Gastrocnemius medialis (tissue), 4 donors: ENCODE results near the gene RABGAP1L. TPM values are rescaled to one million over a fixed set of nuclear protein-coding genes. Genes with fewer than 3 reads are reported as not detected.

Source experiments
- ATAC-seq, 2 donors: fragments of 150-250 bp; one replicate each; pipeline ENCODE4 v1.9.1; 2016
- DNase-seq, 2 donors: peaks; one replicate each; pipeline ENCODE4 v3.0.0-alpha.2; 2019
- H3K27ac ChIP-seq, 4 donors: fragments of 200-600 bp; sonication (generic); 1 replicate in 1 of 4; 2 replicates in 3 of 4; pipeline ENCODE4 v1.5.1; 2016 to 2018; ENCODE audit warnings: mild to moderate bottlenecking in 2 of 4, moderate library complexity in 1 of 4
- H3K27me3 ChIP-seq, 3 donors: fragments of 200-600 bp; sonication (generic) in 2 of 3; 1 replicate in 1 of 3; 2 replicates in 2 of 3; pipeline versions ENCODE4 v1.5.1 to v1.6.0; 2016 to 2019; ENCODE audit warnings: mild to moderate bottlenecking in 1 of 3, moderate library complexity in 1 of 3
- H3K36me3 ChIP-seq, 2 donors: fragments of 200-600 bp; sonication (generic) in 1 of 2; one replicate each; pipeline ENCODE4 v1.5.1; 2017 to 2018
- H3K4me1 ChIP-seq, 2 donors: fragments of 200-600 bp; sonication (generic) in 1 of 2; one replicate each; pipeline ENCODE4 v1.5.1; 2016 to 2017; ENCODE audit warnings: mild to moderate bottlenecking in 2 of 2
- H3K4me3 ChIP-seq, 4 donors: fragments of 200-600 bp; sonication (generic) in 3 of 4; 1 replicate in 1 of 4; 2 replicates in 3 of 4; pipeline ENCODE4 v1.5.1; 2016 to 2019; ENCODE audit warnings: mild to moderate bottlenecking in 2 of 4
- H3K9me3 ChIP-seq, 3 donors: fragments of 200-600 bp; sonication (generic) in 2 of 3; 1 replicate in 1 of 3; 2 replicates in 2 of 3; pipeline ENCODE4 v1.5.1; 2016 to 2019
- POLR2A ChIP-seq, 2 donors: fragments of 450-650 bp; IDR thresholded peaks; one replicate each; pipeline ENCODE4 v1.6.1; 2017; ENCODE audit warnings: antibody characterized with exemption in 2 of 2, mild to moderate bottlenecking in 2 of 2, moderate library complexity in 2 of 2
- in situ Hi-C, 4 donors: fragments of 200-750 bp; cut with MboI; loops; one replicate each; pipeline versions ENCODE4 v1.15.0 to v1.8.0; 2017; ENCODE audit warnings: low sequenced_read_pairs in 4 of 4
- intact Hi-C: fragments of 100-400 bp; cut with DNase I; formaldehyde crosslinking; loops from one replicate; pipeline ENCODE4 v1.15.1; 2023; ENCODE audit warnings: low total_unique reads
- total RNA-seq, 4 donors: library from RNA; depleted of rRNA; stranded (reverse); fragments of >200 nt; gene quantifications; one replicate each; pipeline versions ENCODE4 v1.1.0 to v1.2.3, GENCODE V29; 2016
- TF ChIP-seq, protein P1 (sequence below), 5 experiments: fragments of 450-650 bp in 3 of 5; fragments of 200-600 bp in 2 of 5; sonication (generic) in 2 of 5; IDR thresholded peaks in 4 of 5; conservative IDR thresholded peaks in 1 of 5; 1 replicate in 4 of 5; 2 replicates in 1 of 5; pipeline ENCODE4 v1.5.1; 2016 to 2019; ENCODE audit warnings: antibody characterized with exemption in 5 of 5, mild to moderate bottlenecking in 3 of 5, moderate library complexity in 3 of 5

Gene RABGAP1L
- total RNA-seq, 4 donors from 2014 or later, result 8.8 to 22.2 (median 14.9) TPM

DNA sequence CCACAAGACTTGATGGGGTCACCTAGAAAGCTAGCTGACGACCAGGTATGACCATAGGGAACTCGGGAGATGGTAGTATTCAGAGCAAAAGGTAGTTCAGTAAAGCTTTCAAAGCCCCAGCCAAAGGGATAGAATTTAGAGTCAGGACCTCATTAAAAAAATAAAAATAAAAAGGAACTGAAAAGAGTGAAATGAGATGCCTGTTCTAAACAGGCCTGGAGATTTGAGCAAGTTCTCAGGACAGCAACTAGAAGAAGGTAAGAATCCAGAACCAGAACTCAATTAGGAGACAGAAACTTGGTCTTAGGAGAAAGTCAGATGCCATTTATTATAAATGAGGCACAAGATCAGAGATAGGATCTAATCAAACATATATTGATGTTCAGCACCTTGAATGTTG, 575.0 kb downstream of the RABGAP1L start:
- in situ Hi-C loops (loop anchor here in 2 of 4 donors (25.0 kb wide), 1 partner anchor 472 kb away; no protein-coding TSS in a partner anchor), intact Hi-C loops (no loop called here)
- H3K27me3 ChIP-seq, result no peaks in the 10 kb centered on the region
- no peak for ATAC-seq
- no peak overlapping the region for H3K27ac ChIP-seq
- H3K9me3 ChIP-seq, result no peaks in the 10 kb centered on the region
- H3K4me1 ChIP-seq, result no peaks in the 10 kb centered on the region
- TF ChIP-seq, protein P1, sequence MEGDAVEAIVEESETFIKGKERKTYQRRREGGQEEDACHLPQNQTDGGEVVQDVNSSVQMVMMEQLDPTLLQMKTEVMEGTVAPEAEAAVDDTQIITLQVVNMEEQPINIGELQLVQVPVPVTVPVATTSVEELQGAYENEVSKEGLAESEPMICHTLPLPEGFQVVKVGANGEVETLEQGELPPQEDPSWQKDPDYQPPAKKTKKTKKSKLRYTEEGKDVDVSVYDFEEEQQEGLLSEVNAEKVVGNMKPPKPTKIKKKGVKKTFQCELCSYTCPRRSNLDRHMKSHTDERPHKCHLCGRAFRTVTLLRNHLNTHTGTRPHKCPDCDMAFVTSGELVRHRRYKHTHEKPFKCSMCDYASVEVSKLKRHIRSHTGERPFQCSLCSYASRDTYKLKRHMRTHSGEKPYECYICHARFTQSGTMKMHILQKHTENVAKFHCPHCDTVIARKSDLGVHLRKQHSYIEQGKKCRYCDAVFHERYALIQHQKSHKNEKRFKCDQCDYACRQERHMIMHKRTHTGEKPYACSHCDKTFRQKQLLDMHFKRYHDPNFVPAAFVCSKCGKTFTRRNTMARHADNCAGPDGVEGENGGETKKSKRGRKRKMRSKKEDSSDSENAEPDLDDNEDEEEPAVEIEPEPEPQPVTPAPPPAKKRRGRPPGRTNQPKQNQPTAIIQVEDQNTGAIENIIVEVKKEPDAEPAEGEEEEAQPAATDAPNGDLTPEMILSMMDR (IDR thresholded peaks at IDR 0.05 in 4 of 5, conservative IDR thresholded peaks at IDR 0.05 in 1 of 5), result no peak
- H3K36me3 ChIP-seq, result no peaks in the 10 kb centered on the region
- no peak for DNase-seq
- no peak overlapping the region for H3K4me3 ChIP-seq

- DNase-seq, result no peak
- H3K27ac ChIP-seq, result no peak overlapping the region
- ATAC-seq, result no peak
- H3K27me3 ChIP-seq, result no peaks in the 10 kb centered on the region
- intact Hi-C loops, result no loop called here
- TF ChIP-seq, protein P1 (IDR thresholded peaks at IDR 0.05 in 4 of 5, conservative IDR thresholded peaks at IDR 0.05 in 1 of 5), result no peak
- no peak for TF ChIP-seq POLR2A (IDR thresholded peaks at IDR 0.05)
- in situ Hi-C loops, result loop anchor here in 3 of 4 donors (5.0 to 25.0 kb wide), 2 partner anchors 475 kb away; no protein-coding TSS in a partner anchor
- H3K9me3 ChIP-seq, result no peaks in the 10 kb centered on the region
- H3K4me3 ChIP-seq, result no peak overlapping the region
- H3K4me1 ChIP-seq, result no peaks in the 10 kb centered on the region
- H3K36me3 ChIP-seq, result no peaks in the 10 kb centered on the region
These were observed 577.5 kb downstream of the RABGAP1L start for GRCh38 chr1:174736831-174737230.

DNA sequence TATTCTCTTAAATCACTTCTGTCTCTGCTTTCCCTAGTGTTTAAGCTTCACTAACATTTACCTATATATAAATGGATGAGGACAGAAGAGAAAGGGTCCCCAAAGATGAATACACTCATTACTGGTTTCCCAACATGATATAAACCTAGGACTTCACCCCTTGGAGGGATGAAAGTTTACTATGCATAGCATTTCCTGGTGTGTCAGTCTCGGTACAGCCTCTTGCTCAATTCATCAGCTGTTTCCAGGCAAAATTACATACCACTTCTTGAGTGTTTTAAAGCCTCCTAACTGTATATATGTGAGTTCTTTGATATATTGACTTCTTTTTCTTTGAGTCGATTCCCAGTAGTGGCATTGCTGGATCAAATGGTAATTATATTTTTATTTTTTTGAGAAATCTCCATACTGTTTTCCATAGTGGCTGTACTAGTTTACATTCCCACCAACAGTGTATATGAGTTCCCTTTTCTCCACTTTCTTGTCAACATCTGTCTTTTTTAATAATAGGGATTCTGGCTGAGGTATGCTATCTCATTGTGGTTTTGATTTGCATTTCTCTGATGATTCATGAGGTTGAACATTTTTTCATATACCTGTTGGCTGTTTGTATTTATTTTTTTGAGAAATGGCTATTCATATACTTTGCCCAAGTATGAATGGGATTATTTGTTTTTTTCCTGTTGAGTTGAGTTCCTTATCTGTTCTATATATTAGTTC, 581.1 kb downstream of the RABGAP1L start:
- TF ChIP-seq POLR2A (IDR thresholded peaks at IDR 0.05), result no peak
- TF ChIP-seq, protein P1 (IDR thresholded peaks at IDR 0.05 in 4 of 5, conservative IDR thresholded peaks at IDR 0.05 in 1 of 5), result no peak
- DNase-seq, result no peak
- ATAC-seq, result no peak
- Histone ChIP-seq H3K27me3 (no peaks in the 10 kb centered on the region), H3K27ac (no peak overlapping the region), H3K9me3 (no peaks in the 10 kb centered on the region), H3K36me3 (no peaks in the 10 kb centered on the region), H3K4me3 (no peak overlapping the region), H3K4me1 (no peaks in the 10 kb centered on the region)
- in situ Hi-C loops (loop anchor here in 3 of 4 donors (10.0 to 25.0 kb wide), 2 partner anchors 478 to 486 kb away; no protein-coding TSS in a partner anchor), intact Hi-C loops (loop anchor here (5.0 to 10.0 kb wide), 2 partner anchors 483 to 1996 kb away; no protein-coding TSS in a partner anchor)

- Histone ChIP-seq H3K4me1 (no peaks in the 10 kb centered on the region), H3K36me3 (no peaks in the 10 kb centered on the region), H3K4me3 (no peak overlapping the region), H3K9me3 (no peaks in the 10 kb centered on the region), H3K27ac (no peak overlapping the region), H3K27me3 (no peaks in the 10 kb centered on the region)
- intact Hi-C loops, result loop anchor here (5.0 to 10.0 kb wide), 2 partner anchors 486 to 1998 kb away; no protein-coding TSS in a partner anchor
- DNase-seq, result no peak
- TF ChIP-seq, protein P1 (IDR thresholded peaks at IDR 0.05 in 4 of 5, conservative IDR thresholded peaks at IDR 0.05 in 1 of 5), result no peak
- no peak for TF ChIP-seq POLR2A (IDR thresholded peaks at IDR 0.05)
- ATAC-seq, result no peak
- in situ Hi-C loops, result loop anchor here in 3 of 4 donors (10.0 to 25.0 kb wide), 2 partner anchors 481 to 488 kb away; no protein-coding TSS in a partner anchor
These were observed 583.7 kb downstream of the RABGAP1L start for GRCh38 chr1:174742805-174743653.
